A673 (cell line): ENCODE data around the gene FSTL4. TPM values are rescaled to one million over a fixed set of nuclear protein-coding genes. Genes with fewer than 3 reads are reported as not detected.

Experiments
- BruUV-seq: library from RNA; stranded (reverse); fragments of 400-500 nt; replicated peaks from 2 replicates; lab custom pipeline; 2021; lab: Mats Ljungman, UMichigan
- CTCF ChIA-PET: fragments of 300-600 bp; sonication (Branson Sonifier 250); formaldehyde crosslinking; loops from one replicate; lab custom pipeline; 2022; ENCODE audit warnings: antibody characterized with exemption; lab: Charles Lee
- POLR2A ChIA-PET: fragments of 300-600 bp; sonication (Branson Sonifier 250); formaldehyde crosslinking; loops from one replicate; lab custom pipeline; 2022; ENCODE audit warnings: antibody characterized with exemption; ENCODE audit not compliant: low non-redundant PET; lab: Charles Lee
- DNase-seq: peaks from one replicate; pipeline ENCODE4 v3.0.0-alpha.2; 2015; ENCODE audit warnings: low spot score
- H3K27ac ChIP-seq: fragments of 200-600 bp; sonication (generic); 2 replicates; pipeline ENCODE4 v1.5.1; 2016; ENCODE audit warnings: mixed run types, low read depth, mild to moderate bottlenecking, mixed read lengths, antibody characterized with exemption, low read length; ENCODE audit not compliant: poor library complexity, severe bottlenecking
- H3K27me3 ChIP-seq: fragments of 200-600 bp; sonication (generic); replicated peaks from 2 replicates; pipeline ENCODE4 v1.6.1; 2017; ENCODE audit warnings: mixed run types, low read depth, mild to moderate bottlenecking, mixed read lengths, antibody characterized with exemption, low read length; ENCODE audit not compliant: insufficient read depth, poor library complexity
- H3K36me3 ChIP-seq: fragments of 200-600 bp; sonication (generic); 2 replicates; pipeline ENCODE4 v1.6.1; 2016; ENCODE audit warnings: mixed run types, mild to moderate bottlenecking, mixed read lengths, antibody characterized with exemption, low read length; ENCODE audit not compliant: insufficient read depth, poor library complexity, severe bottlenecking
- H3K4me1 ChIP-seq: fragments of 200-600 bp; sonication (generic); 2 replicates; pipeline ENCODE4 v1.6.1; 2017; ENCODE audit warnings: mixed run types, mild to moderate bottlenecking, mixed read lengths, antibody characterized with exemption, low read length; ENCODE audit not compliant: insufficient read depth, poor library complexity, severe bottlenecking
- H3K4me3 ChIP-seq: fragments of 200-600 bp; sonication (generic); 2 replicates; pipeline ENCODE4 v1.5.1; 2016; ENCODE audit warnings: low read depth, mixed run types, mild to moderate bottlenecking, mixed read lengths, low read length; ENCODE audit not compliant: poor library complexity, severe bottlenecking
- H3K9me3 ChIP-seq: fragments of 200-600 bp; sonication (generic); 2 replicates; pipeline ENCODE4 v1.6.1; 2016; ENCODE audit warnings: mixed run types, low read depth, mild to moderate bottlenecking, mixed read lengths, antibody characterized with exemption, low read length; ENCODE audit not compliant: poor library complexity, severe bottlenecking
- EZH2 ChIP-seq: fragments of 200-600 bp; sonication (generic); IDR thresholded peaks from 2 replicates; pipeline ENCODE4 v1.6.1; 2017; ENCODE audit warnings: borderline replicate concordance, low read depth, mild to moderate bottlenecking, mixed read lengths, antibody characterized with exemption, low read length; ENCODE audit not compliant: poor library complexity, severe bottlenecking
- intact Hi-C: fragments of 100-400 bp; cut with micrococcal nuclease; formaldehyde crosslinking; loops from one replicate; pipeline ENCODE4 v1.10.0; 2022; ENCODE audit not compliant: unreplicated experiment
- total RNA-seq: library from RNA; stranded (reverse); gene quantifications from 2 replicates; pipeline ENCODE4 v1.2.3, GENCODE V29; 2021
- TF ChIP-seq, protein P1 (sequence below): fragments of 300-800, 200-600 bp; sonication (generic); conservative IDR thresholded peaks from 2 replicates; pipeline ENCODE4 v1.5.1; 2017; ENCODE audit warnings: low read depth, mild to moderate bottlenecking, antibody characterized with exemption, low read length, moderate library complexity, mixed read lengths

The FSTL4 gene
- total RNA-seq, 1 experiment from 2014 or later = 0.86 TPM

DNA sequence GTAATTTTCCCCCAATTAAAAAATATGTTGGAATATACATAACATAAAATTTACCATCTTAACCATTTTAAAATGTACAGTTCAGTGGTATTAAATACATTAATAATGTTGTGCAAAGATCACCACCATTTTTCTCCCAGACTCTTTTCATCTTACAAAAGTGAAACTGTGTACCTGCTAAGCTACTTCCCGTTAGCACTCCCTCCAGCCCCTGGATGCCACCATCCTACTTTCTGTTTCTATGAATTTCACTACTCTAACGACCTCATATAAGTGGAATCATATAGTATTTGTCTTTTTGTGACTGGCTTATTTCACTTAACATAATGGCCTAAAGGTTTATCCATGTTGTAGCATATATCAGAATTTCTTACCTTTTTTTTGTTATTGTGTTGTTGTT, 447.6 kb downstream of the FSTL4 start:
- Histone ChIP-seq H3K36me3 (no peaks in the 10 kb centered on the region), H3K4me1 (no peaks in the 10 kb centered on the region), H3K27ac (no peak overlapping the region), H3K9me3 (no peaks in the 10 kb centered on the region), H3K27me3 (peaks cover 2% of the 10 kb centered on the region), H3K4me3 (no peak overlapping the region)
- TF ChIP-seq, protein P1, sequence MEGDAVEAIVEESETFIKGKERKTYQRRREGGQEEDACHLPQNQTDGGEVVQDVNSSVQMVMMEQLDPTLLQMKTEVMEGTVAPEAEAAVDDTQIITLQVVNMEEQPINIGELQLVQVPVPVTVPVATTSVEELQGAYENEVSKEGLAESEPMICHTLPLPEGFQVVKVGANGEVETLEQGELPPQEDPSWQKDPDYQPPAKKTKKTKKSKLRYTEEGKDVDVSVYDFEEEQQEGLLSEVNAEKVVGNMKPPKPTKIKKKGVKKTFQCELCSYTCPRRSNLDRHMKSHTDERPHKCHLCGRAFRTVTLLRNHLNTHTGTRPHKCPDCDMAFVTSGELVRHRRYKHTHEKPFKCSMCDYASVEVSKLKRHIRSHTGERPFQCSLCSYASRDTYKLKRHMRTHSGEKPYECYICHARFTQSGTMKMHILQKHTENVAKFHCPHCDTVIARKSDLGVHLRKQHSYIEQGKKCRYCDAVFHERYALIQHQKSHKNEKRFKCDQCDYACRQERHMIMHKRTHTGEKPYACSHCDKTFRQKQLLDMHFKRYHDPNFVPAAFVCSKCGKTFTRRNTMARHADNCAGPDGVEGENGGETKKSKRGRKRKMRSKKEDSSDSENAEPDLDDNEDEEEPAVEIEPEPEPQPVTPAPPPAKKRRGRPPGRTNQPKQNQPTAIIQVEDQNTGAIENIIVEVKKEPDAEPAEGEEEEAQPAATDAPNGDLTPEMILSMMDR = no peak
- CTCF ChIA-PET = no interaction called here
- intact Hi-C loops = no loop called here
- POLR2A ChIA-PET = no interaction called here
- BruUV-seq = no TSS peak
- no peak for DNase-seq

DNA sequence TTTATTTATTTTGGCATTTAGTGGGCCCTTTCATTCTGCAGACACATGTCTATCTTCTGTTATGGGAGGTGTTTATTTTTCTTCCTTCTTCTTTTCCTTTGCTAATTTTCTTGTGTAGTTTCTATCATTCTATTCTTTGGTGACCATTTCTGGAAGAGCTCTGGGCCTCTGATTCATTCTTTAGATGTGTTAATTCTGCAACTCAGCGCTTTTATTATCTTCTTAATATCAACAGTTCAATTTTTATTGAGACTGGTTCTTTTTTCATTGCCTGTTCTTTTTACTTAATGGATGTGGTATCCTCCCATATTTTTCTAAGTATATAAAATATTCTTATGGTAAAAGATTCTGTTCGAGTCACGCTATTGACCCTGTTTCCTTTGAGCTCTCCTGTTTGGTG, 448.5 kb downstream of the FSTL4 start:
- Histone ChIP-seq H3K27ac (no peak overlapping the region), H3K4me1 (no peaks in the 10 kb centered on the region), H3K36me3 (no peaks in the 10 kb centered on the region), H3K4me3 (no peak overlapping the region), H3K9me3 (no peaks in the 10 kb centered on the region), H3K27me3 (peaks cover 2% of the 10 kb centered on the region)
- POLR2A ChIA-PET = no interaction called here
- intact Hi-C loops = no loop called here
- TF ChIP-seq, protein P1 = no peak
- no peak for TF ChIP-seq EZH2
- no peak for DNase-seq
- CTCF ChIA-PET = no interaction called here
- BruUV-seq = no TSS peak

DNA sequence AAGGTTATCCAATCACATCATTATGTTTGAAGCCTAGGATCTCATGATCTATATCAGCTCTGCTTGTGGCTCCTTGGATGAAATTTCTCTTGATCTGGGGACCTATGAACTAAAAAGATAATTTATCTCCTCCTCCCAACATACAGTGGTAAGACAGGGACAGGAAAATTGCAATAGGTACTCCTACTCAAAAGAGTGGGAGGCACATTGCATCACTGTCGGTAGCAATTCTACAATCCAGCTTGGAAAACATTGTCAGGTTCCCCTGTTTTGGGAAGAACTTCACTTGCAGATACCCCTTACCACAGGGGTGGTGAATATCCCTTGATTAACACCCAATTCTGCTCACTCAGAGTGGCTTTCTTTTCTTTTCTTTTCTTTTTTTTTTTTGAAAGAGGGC, 452.8 kb downstream of the FSTL4 start:
- Histone ChIP-seq H3K4me1 (no peaks in the 10 kb centered on the region), H3K27ac (no peak overlapping the region), H3K4me3 (no peak overlapping the region), H3K36me3 (no peaks in the 10 kb centered on the region), H3K9me3 (no peaks in the 10 kb centered on the region), H3K27me3 (peaks cover 2% of the 10 kb centered on the region)
- intact Hi-C loops = no loop called here
- no peak for TF ChIP-seq EZH2
- TF ChIP-seq, protein P1 = no peak
- DNase-seq = no peak
- no TSS peak for BruUV-seq
- POLR2A ChIA-PET = no interaction called here
- CTCF ChIA-PET = no interaction called here
